SKM-1 treated with dmso at 0.1 percent for 144 hours (cell line): ENCODE data around the gene PTS.
A peak's percentile ranks its signal among the peaks of the same experiment; 100 is the strongest.
"Not testable (repeated sequence)": the region's sequence is repeated elsewhere in the genome, so short reads cannot be mapped to it uniquely, and the experiment has no call there.

Experiments used
- DNase-seq: peaks from one replicate; lab custom pipeline; 2025; ENCODE audit not compliant: unreplicated experiment; lab: John Stamatoyannopoulos, UW

PTS gene

DNA sequence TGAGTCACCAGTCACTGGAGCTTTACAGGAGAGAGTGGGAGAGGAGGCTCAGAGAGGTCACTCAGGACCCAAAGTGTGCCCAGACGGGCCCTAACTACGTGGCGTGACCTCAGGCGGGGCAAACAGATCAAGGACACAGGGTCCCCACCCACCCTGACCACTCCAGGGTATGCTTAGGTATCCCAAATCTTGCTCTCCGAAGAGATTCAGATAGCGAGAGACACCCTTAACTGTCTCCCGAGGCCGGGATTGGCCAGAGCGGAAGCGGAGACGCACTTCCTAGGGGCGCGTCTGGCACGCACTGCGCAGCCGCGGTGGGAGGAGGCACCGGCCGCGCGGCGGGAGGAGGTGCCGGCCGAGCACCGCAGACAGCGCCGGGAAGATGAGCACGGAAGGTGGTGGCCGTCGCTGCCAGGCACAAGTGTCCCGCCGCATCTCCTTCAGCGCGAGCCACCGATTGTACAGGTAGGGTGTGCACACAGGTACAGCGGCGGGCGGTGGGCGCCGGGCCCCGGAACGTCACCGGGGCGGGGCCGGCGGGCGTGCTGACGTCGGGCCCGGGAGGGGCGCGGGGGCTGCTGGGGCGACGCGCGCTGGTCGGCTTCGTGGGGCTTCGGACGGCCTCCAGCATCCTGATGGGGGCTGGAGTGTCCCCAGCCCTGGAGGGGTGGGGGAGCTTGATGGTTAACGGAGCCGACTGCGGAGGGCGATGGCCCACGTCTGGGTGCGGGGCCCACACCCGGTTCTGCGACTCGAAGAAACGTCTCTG, at the start of gene PTS:
PTS (plus strand) TSS at position 367 of the 769 bp plus-strand sequence; CDS start at position 383, 16 bp downstream.
- DNase-seq: peak; percentile 71

DNA sequence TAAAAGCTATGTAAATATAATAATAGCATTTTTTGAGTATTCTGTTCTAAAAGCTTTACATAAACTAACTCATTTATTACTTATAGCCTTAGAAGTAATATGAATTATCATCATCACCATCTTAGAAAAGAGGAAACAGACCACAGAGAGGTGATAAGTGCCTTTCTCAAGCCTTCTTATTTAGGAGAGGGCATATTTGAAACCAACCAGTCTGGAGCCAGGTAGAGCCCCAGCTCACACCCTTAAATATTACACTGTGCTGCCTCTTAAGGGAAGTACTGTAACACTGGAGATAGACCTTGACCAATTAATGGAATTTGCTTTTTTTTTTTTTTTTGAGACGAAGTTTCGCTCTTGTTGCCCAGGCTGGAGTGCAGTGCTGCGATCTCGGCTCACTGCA, 48.6 kb upstream of the PTS start:
- no peak for DNase-seq

DNA sequence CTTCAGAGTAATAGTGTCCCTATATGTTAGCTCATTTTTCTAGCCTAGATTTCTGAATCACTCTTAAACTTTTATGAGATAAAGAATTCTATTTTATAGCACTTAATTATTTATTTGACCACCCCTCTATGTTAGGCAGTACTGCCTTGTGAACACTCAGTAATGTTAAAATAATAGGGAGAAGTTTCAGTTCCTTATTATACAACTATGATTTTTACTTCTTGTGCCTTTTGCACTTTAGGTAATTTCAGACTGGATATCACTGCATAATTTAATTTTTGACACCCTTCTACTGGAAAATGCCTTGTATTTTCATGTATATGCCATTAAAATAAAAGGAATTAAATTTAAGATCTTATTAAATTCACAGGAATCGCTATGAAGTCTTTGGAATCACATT, 47.8 kb upstream of the PTS start:
- no peak for DNase-seq

GRCh38 chr11:112178936-112179335, 47.3 kb upstream of the PTS start:
- peak; percentile 24 for DNase-seq

GRCh38 chr11:112179601-112180000, 46.6 kb upstream of the PTS start:
- peak; percentile 79 for DNase-seq

DNA sequence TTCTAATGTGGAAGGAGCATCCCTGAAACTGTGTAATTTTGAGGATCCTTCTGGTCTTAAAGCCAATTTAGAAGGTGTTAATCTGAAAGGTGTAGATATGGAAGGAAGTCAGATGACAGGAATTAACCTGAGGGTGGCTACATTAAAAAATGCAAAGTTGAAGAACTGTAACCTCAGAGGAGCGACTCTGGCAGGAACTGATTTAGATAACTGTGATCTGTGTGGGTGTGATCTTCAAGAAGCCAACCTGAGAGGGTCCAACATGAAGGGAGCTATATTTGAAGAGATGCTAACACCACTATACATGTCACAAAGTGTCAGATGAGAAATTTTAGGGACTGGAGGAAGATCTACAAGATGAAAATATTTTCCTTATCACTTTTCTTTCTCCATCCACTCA, 43.4 kb upstream of the PTS start:
- DNase-seq: no peak

DNA sequence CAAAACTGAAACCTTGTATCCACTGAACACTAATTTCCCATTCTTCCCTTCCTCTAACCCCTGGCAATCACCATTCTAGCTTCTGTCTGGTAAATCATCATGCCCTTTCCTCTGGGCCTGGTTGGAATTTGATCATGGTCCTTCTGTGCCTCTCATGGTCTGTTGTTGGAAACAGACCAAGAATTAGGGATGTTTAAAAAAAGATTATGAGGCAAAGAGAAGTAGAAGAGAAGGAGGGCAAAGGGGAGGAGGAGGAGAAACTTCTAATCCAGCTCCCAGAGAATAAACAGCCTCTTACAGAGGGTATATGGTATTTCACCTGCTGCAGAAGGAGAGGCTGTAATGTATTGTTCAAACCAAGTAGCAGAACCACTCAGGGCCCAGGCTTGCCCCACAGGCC, 40.3 kb upstream of the PTS start:
- DNase-seq: no peak

GRCh38 chr11:112186304-112186703, 39.9 kb upstream of the PTS start:
- no peak for DNase-seq

- not testable (repeated sequence) for DNase-seq
Observed at GRCh38 chr11:112195113-112195512, 31.1 kb upstream of the PTS start.

GRCh38 chr11:112195951-112196351, 30.3 kb upstream of the PTS start:
- DNase-seq: no peak

DNA sequence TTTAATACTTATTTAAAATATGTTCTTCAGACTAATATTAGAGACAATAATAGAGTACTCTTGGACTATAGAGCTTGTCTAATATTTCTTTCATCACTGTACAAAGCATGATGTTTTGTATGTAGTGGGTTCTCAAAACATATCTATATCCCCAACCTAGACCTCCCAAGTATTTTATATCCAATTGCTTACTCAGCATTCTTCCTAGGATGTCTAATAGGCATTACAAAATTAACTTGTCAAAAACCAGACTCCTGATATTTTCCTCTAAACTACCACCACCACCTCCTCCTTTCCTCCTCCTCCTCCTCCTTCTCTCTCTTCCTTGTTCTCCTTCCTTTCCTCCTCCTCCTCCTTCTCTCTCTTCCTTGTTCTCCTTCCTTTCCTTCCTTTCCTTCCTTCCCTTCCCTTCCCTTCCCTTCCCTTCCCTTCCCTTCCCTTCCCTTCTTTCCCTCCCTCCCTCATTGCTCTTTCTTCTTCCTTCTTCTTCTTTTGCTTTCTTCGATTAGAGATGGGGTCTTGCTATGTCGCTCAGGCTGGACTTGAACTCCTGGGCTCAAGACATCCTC, 29.6 kb upstream of the PTS start:
- DNase-seq: no peak

- not testable (repeated sequence) for DNase-seq
Observed at GRCh38 chr11:112199101-112199500, 27.1 kb upstream of the PTS start.

GRCh38 chr11:112200252-112200651, 26.0 kb upstream of the PTS start:
- peak; percentile 48 for DNase-seq

- no peak for DNase-seq
Observed at GRCh38 chr11:112206071-112206470, 20.2 kb upstream of the PTS start.

GRCh38 chr11:112210890-112211289, 15.3 kb upstream of the PTS start:
- DNase-seq: no peak

- DNase-seq: no peak
Observed at GRCh38 chr11:112211536-112211935, 14.7 kb upstream of the PTS start.

- DNase-seq: no peak
Observed at GRCh38 chr11:112212290-112212689, 13.9 kb upstream of the PTS start.

- DNase-seq: no peak
Observed at GRCh38 chr11:112212710-112213109, 13.5 kb upstream of the PTS start.

DNA sequence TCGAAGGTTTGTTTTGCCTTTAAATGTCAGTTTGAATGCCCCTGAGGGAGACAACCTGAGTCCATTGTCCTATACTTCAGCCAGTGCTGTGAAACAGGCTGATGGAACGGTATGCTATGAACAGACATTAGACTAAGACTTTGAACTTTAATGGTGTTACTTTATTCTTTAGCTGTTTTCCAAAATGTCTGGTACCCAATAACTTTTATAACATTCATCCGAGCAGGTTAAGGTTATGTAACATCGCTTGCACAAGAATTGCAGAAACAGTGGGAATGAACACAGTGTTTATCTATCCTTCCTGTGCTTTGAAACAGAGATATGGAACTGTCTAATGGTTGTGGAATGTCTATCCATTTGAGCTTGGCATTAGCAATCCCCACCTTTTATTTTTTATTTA, 12.5 kb upstream of the PTS start:
- no peak for DNase-seq

GRCh38 chr11:112215621-112216020, 10.6 kb upstream of the PTS start:
- DNase-seq: no peak

GRCh38 chr11:112216561-112217105, 9.6 kb upstream of the PTS start:
- DNase-seq: no peak

DNA sequence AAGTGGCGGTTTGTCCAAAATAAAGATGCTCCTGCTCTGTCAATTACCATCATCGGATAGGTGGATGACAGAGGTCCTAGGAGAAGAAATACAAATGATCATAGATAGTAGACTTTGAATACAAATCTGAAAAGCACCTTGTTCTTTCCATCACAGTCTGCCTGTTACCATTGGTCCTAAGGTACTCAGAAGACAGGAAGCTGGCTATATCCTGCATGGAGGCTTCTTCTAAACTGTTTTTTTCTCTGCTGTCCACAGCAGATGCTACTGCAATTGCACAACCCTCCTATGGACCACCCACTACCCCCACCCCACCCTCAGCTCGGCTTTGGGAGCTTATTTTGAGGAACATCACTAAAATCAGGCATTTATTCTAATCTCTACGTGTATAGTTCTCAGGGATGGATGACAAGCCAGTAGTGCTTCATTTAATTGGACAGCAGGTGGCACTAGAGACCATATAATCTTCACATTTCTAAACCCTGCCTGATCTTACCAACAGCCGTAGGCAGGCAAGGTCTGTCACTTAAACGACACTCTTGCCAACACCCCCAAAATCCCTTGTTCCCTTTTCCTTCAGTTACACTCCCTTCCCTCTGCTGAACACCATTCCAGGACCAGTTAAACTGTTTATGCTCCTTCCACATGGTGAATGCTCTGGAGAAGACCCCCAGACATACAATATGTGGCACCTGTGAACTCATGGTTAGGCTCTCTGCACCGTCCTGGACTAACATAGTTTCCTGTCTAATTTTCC, 6.6 kb upstream of the PTS start:
- peak; percentile 78 for DNase-seq
